H1 (cell line): ENCODE measurements around the gene MYOD1. TPM values are rescaled to one million over a fixed set of nuclear protein-coding genes. Genes with fewer than 3 reads are reported as not detected.

ENCODE experiments used
- JUND ChIP-seq: IDR thresholded peaks from 2 replicates; pipeline ENCODE4 v1.6.1; 2011; ENCODE audit warnings: mild to moderate bottlenecking, improper control_type of control experiment, low read length
- POLR2AphosphoS5 ChIP-seq: IDR thresholded peaks from 2 replicates; pipeline ENCODE4 v1.6.1; 2011; ENCODE audit warnings: low read depth, low read length
- SP2 ChIP-seq: IDR thresholded peaks from 2 replicates; pipeline ENCODE4 v1.6.1; 2012; ENCODE audit warnings: mild to moderate bottlenecking, low read length, inconsistent platforms
- polyA plus RNA-seq, 7 experiments: library from polyadenylated mRNA; depleted of rRNA in 3 of 7; stranded (reverse) in 5 of 7; unstranded in 2 of 7; fragments of >200 nt in 5 of 7; fragments of 200-250 nt in 2 of 7; gene quantifications; 1 replicate in 5 of 7; 2 replicates in 1 of 7; 4 replicates in 1 of 7; pipeline versions ENCODE4 v1.2.1 to v1.2.3, GENCODE V29; 2011 to 2013; ENCODE audit warnings: missing spikeins in 2 of 7, mixed read lengths in 2 of 7
- total RNA-seq: library from RNA; stranded (reverse); fragmentation: NEBNext Ultra II Directional; extraction: Animal tissue kit (Norgen Biotek cat#: 25700); gene quantifications from 2 replicates; pipeline ENCODE4 v1.2.1, GENCODE V29; 2021
- TF ChIP-seq, protein P1 (sequence below): fragments of 300-600 bp; sonication (generic); IDR thresholded peaks from 2 replicates; pipeline ENCODE4 v1.7.1; 2012; ENCODE audit warnings: low read length, moderate library complexity, mild to moderate bottlenecking, inconsistent platforms; ENCODE audit not compliant: insufficient replicate concordance

Gene MYOD1
- total and polyA plus RNA-seq, 2 of the 8 experiments (the other 6 are each of a cell fraction or from before 2014, with no cell fraction given): not detected

DNA sequence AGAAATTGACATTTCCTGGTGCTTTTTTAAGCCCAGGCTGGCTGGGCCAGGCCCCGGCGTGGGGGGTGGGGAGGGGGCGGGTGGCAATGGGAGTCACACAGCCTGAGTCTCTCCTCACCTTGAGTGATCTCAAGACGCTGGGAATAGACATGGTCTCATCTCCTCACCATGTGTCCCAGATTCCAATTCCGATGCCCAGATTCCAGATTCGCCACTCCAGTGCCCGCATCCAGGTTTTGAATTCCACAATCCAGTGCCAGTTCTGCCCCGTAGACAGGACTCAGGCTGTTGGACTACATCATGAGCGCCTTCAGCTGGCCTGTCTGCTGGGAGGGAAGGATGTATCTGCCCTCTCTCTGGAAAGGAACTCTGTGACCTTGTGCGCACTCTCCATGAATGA, 34.3 kb downstream of the MYOD1 start (continued):
- TF ChIP-seq, protein P1, sequence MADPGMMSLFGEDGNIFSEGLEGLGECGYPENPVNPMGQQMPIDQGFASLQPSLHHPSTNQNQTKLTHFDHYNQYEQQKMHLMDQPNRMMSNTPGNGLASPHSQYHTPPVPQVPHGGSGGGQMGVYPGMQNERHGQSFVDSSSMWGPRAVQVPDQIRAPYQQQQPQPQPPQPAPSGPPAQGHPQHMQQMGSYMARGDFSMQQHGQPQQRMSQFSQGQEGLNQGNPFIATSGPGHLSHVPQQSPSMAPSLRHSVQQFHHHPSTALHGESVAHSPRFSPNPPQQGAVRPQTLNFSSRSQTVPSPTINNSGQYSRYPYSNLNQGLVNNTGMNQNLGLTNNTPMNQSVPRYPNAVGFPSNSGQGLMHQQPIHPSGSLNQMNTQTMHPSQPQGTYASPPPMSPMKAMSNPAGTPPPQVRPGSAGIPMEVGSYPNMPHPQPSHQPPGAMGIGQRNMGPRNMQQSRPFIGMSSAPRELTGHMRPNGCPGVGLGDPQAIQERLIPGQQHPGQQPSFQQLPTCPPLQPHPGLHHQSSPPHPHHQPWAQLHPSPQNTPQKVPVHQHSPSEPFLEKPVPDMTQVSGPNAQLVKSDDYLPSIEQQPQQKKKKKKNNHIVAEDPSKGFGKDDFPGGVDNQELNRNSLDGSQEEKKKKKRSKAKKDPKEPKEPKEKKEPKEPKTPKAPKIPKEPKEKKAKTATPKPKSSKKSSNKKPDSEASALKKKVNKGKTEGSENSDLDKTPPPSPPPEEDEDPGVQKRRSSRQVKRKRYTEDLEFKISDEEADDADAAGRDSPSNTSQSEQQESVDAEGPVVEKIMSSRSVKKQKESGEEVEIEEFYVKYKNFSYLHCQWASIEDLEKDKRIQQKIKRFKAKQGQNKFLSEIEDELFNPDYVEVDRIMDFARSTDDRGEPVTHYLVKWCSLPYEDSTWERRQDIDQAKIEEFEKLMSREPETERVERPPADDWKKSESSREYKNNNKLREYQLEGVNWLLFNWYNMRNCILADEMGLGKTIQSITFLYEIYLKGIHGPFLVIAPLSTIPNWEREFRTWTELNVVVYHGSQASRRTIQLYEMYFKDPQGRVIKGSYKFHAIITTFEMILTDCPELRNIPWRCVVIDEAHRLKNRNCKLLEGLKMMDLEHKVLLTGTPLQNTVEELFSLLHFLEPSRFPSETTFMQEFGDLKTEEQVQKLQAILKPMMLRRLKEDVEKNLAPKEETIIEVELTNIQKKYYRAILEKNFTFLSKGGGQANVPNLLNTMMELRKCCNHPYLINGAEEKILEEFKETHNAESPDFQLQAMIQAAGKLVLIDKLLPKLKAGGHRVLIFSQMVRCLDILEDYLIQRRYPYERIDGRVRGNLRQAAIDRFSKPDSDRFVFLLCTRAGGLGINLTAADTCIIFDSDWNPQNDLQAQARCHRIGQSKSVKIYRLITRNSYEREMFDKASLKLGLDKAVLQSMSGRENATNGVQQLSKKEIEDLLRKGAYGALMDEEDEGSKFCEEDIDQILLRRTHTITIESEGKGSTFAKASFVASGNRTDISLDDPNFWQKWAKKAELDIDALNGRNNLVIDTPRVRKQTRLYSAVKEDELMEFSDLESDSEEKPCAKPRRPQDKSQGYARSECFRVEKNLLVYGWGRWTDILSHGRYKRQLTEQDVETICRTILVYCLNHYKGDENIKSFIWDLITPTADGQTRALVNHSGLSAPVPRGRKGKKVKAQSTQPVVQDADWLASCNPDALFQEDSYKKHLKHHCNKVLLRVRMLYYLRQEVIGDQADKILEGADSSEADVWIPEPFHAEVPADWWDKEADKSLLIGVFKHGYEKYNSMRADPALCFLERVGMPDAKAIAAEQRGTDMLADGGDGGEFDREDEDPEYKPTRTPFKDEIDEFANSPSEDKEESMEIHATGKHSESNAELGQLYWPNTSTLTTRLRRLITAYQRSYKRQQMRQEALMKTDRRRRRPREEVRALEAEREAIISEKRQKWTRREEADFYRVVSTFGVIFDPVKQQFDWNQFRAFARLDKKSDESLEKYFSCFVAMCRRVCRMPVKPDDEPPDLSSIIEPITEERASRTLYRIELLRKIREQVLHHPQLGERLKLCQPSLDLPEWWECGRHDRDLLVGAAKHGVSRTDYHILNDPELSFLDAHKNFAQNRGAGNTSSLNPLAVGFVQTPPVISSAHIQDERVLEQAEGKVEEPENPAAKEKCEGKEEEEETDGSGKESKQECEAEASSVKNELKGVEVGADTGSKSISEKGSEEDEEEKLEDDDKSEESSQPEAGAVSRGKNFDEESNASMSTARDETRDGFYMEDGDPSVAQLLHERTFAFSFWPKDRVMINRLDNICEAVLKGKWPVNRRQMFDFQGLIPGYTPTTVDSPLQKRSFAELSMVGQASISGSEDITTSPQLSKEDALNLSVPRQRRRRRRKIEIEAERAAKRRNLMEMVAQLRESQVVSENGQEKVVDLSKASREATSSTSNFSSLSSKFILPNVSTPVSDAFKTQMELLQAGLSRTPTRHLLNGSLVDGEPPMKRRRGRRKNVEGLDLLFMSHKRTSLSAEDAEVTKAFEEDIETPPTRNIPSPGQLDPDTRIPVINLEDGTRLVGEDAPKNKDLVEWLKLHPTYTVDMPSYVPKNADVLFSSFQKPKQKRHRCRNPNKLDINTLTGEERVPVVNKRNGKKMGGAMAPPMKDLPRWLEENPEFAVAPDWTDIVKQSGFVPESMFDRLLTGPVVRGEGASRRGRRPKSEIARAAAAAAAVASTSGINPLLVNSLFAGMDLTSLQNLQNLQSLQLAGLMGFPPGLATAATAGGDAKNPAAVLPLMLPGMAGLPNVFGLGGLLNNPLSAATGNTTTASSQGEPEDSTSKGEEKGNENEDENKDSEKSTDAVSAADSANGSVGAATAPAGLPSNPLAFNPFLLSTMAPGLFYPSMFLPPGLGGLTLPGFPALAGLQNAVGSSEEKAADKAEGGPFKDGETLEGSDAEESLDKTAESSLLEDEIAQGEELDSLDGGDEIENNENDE: no peak
- TF ChIP-seq JUND (no peak), POLR2AphosphoS5 (no peak), SP2 (no peak)
